ENCODE data around the gene SP140. TPM values are rescaled to one million over a fixed set of nuclear protein-coding genes. Genes with fewer than 3 reads are reported as not detected.
"Not testable (repeated sequence)": the region's sequence is repeated elsewhere in the genome, so short reads cannot be mapped to it uniquely, and the experiment has no call there.

Gene SP140
- total RNA-seq, 3 donors from 2014 or later: 3.1 to 4.9 (median 3.7) TPM

DNA sequence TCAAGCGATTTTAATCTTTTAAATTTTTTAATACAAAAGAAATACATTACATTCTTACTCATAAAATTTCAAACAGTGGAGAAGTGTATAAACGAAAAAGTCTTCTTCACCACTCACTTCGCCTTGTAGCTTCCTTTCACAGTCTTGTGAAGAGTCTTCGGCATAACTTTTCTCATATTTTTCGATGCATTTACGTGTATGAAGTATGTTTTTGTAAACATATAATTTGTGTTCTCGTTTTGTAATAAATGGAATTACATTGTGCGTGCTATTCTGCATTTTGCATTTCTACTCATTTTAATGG is 102.6 kb downstream of the SP140 start:
- Histone ChIP-seq H3K4me1 (ENCODE audit: low read depth) (peaks cover 13% of the 10 kb centered on the region), H3K4me3 (no peak overlapping the region), H3K9me3 (no peaks in the 10 kb centered on the region), H3K36me3 (ENCODE audit: low read depth) (no peaks in the 10 kb centered on the region)
- no peak for ATAC-seq
- intact Hi-C loops (cut with DNase I, micrococcal nuclease): no loop called here
- DNase-seq: no peak
- TF ChIP-seq, protein P1, sequence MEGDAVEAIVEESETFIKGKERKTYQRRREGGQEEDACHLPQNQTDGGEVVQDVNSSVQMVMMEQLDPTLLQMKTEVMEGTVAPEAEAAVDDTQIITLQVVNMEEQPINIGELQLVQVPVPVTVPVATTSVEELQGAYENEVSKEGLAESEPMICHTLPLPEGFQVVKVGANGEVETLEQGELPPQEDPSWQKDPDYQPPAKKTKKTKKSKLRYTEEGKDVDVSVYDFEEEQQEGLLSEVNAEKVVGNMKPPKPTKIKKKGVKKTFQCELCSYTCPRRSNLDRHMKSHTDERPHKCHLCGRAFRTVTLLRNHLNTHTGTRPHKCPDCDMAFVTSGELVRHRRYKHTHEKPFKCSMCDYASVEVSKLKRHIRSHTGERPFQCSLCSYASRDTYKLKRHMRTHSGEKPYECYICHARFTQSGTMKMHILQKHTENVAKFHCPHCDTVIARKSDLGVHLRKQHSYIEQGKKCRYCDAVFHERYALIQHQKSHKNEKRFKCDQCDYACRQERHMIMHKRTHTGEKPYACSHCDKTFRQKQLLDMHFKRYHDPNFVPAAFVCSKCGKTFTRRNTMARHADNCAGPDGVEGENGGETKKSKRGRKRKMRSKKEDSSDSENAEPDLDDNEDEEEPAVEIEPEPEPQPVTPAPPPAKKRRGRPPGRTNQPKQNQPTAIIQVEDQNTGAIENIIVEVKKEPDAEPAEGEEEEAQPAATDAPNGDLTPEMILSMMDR (IDR thresholded peaks at IDR 0.05): no peak

GRCh38 chr2:230329946-230330605 is 104.5 kb downstream of the SP140 start:
- Histone ChIP-seq H3K4me3 (no peak overlapping the region), H3K4me1 (ENCODE audit: low read depth) (peaks cover 13% of the 10 kb centered on the region), H3K36me3 (ENCODE audit: low read depth) (no peaks in the 10 kb centered on the region), H3K9me3 (no peaks in the 10 kb centered on the region)
- TF ChIP-seq, protein P1 (IDR thresholded peaks at IDR 0.05): no peak
- intact Hi-C loops (cut with DNase I, micrococcal nuclease): no loop called here
- DNase-seq: no peak
- ATAC-seq: no peak

- intact Hi-C loops (cut with DNase I, micrococcal nuclease): no loop called here
Observed at GRCh38 chr2:230330725-230331124, 105.2 kb downstream of the SP140 start.

GRCh38 chr2:230335461-230335863 is 109.9 kb downstream of the SP140 start:
- Histone ChIP-seq H3K4me3 (no peak overlapping the region), H3K4me1 (ENCODE audit: low read depth) (no peaks in the 10 kb centered on the region), H3K36me3 (ENCODE audit: low read depth) (no peaks in the 10 kb centered on the region), H3K9me3 (no peaks in the 10 kb centered on the region)
- peak; percentile 27 for ATAC-seq
- TF ChIP-seq, protein P1 (IDR thresholded peaks at IDR 0.05): no peak
- no peak for DNase-seq
- intact Hi-C loops (cut with DNase I, micrococcal nuclease): no loop called here

More at GRCh38 chr2:230330725-230331124, 105.2 kb downstream of the SP140 start:
- DNase-seq (no peak), ATAC-seq (no peak)
- H3K4me3 ChIP-seq: no peak overlapping the region
- TF ChIP-seq, protein P1 (IDR thresholded peaks at IDR 0.05): no peak
- no peaks in the 10 kb centered on the region for H3K9me3 ChIP-seq
- H3K36me3 ChIP-seq (ENCODE audit: low read depth): no peaks in the 10 kb centered on the region
- peaks cover 11% of the 10 kb centered on the region for H3K4me1 ChIP-seq (ENCODE audit: low read depth)

GRCh38 chr2:230335864-230336506 is 110.4 kb downstream of the SP140 start:
- intact Hi-C loops (cut with DNase I, micrococcal nuclease): no loop called here
- Histone ChIP-seq H3K9me3 (no peaks in the 10 kb centered on the region), H3K4me1 (ENCODE audit: low read depth) (no peaks in the 10 kb centered on the region), H3K4me3 (no peak overlapping the region), H3K36me3 (ENCODE audit: low read depth) (no peaks in the 10 kb centered on the region)
- ATAC-seq (no peak), DNase-seq (no peak)
- TF ChIP-seq, protein P1 (IDR thresholded peaks at IDR 0.05): no peak

DNA sequence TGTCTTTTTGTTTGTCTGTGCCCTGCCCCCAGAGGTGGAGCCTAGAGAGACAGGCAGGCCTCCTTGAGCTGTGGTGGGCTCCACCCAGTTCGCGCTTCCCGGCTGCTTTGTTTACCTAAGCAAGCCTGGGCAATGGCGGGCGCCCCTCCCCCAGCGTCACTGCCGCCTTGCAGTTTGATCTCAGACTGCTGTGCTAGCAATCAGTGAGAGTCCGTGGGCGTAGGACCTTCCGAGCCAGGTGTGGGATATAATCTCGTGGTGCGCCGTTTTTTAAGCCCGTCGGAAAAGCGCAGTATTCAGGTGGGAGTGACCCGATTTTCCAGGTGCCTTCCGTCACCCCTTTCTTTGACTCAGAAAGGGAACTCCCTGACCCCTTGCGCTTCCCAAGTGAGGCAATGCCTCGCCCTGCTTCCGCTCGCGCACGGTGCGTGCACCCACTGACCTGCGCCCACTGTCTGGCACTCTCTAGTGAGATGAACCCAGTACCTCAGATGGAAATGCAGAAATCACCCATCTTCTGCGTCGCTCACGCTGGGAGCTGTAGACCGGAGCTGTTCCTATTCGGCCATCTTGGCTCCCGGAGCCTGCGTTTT is 116.5 kb downstream of the SP140 start:
- intact Hi-C loops (cut with DNase I, micrococcal nuclease); H3K36me3 ChIP-seq (ENCODE audit: low read depth); H3K9me3 ChIP-seq; DNase-seq; H3K4me3 ChIP-seq; H3K4me1 ChIP-seq (ENCODE audit: low read depth); ATAC-seq: not testable (repeated sequence)

- ATAC-seq; H3K4me3 ChIP-seq; H3K36me3 ChIP-seq (ENCODE audit: low read depth); H3K4me1 ChIP-seq (ENCODE audit: low read depth); intact Hi-C loops (cut with DNase I, micrococcal nuclease); DNase-seq; H3K9me3 ChIP-seq: not testable (repeated sequence)
Observed at GRCh38 chr2:230343041-230343624, 117.6 kb downstream of the SP140 start.
